Measurements from ENCODE around the gene ITPRID1. TPM values are rescaled to one million over a fixed set of nuclear protein-coding genes. Genes with fewer than 3 reads are reported as not detected.
A peak's percentile ranks its signal among the peaks of the same experiment; 100 is the strongest.

Gene ITPRID1
- total RNA-seq, 1 donor from 2014 or later = not detected

GRCh38 chr7:31695859-31696614 is 182.1 kb downstream of the ITPRID1 start:
- Histone ChIP-seq H3K27me3 (ENCODE audit: control insufficient read depth, insufficient read depth, low read length) (no peaks in the 10 kb centered on the region), H3K4me3 (ENCODE audit: low read depth, low read length) (no peak overlapping the region), H3K36me3 (ENCODE audit: control insufficient read depth, insufficient read depth, low read length) (no peaks in the 10 kb centered on the region)
- FAIRE-seq (peak; percentile 52), DNase-seq (ENCODE audit: low read depth) (no peak)
- TF ChIP-seq CTCF (IDR thresholded peaks at IDR 0.05; ENCODE audit: insufficient read depth, low read length, severe bottlenecking) = no peak

GRCh38 chr7:31699050-31699449 is 185.2 kb downstream of the ITPRID1 start:
- Histone ChIP-seq H3K36me3 (ENCODE audit: control insufficient read depth, insufficient read depth, low read length) (no peaks in the 10 kb centered on the region), H3K27me3 (ENCODE audit: control insufficient read depth, insufficient read depth, low read length) (no peaks in the 10 kb centered on the region), H3K4me3 (ENCODE audit: low read depth, low read length) (no peak overlapping the region)
- no peak for DNase-seq (ENCODE audit: low read depth)
- TF ChIP-seq CTCF (IDR thresholded peaks at IDR 0.05; ENCODE audit: insufficient read depth, low read length, severe bottlenecking) = no peak
- no peak for FAIRE-seq

GRCh38 chr7:31702354-31702753 is 188.5 kb downstream of the ITPRID1 start:
- Histone ChIP-seq H3K4me3 (ENCODE audit: low read depth, low read length) (no peak overlapping the region), H3K27me3 (ENCODE audit: control insufficient read depth, insufficient read depth, low read length) (no peaks in the 10 kb centered on the region), H3K36me3 (ENCODE audit: control insufficient read depth, insufficient read depth, low read length) (no peaks in the 10 kb centered on the region)
- DNase-seq (ENCODE audit: low read depth) (no peak), FAIRE-seq (no peak)
- TF ChIP-seq CTCF (IDR thresholded peaks at IDR 0.05; ENCODE audit: insufficient read depth, low read length, severe bottlenecking) = no peak

GRCh38 chr7:31705377-31705776 is 191.5 kb downstream of the ITPRID1 start:
- no peak for DNase-seq (ENCODE audit: low read depth)
- Histone ChIP-seq H3K36me3 (ENCODE audit: control insufficient read depth, insufficient read depth, low read length) (no peaks in the 10 kb centered on the region), H3K4me3 (ENCODE audit: low read depth, low read length) (no peak overlapping the region), H3K27me3 (ENCODE audit: control insufficient read depth, insufficient read depth, low read length) (no peaks in the 10 kb centered on the region)
- FAIRE-seq = no peak
- TF ChIP-seq CTCF (IDR thresholded peaks at IDR 0.05; ENCODE audit: insufficient read depth, low read length, severe bottlenecking) = no peak

GRCh38 chr7:31707089-31707488 is 193.2 kb downstream of the ITPRID1 start:
- no peaks in the 10 kb centered on the region for H3K36me3 ChIP-seq (ENCODE audit: control insufficient read depth, insufficient read depth, low read length)
- H3K27me3 ChIP-seq (ENCODE audit: control insufficient read depth, insufficient read depth, low read length) = no peaks in the 10 kb centered on the region
- TF ChIP-seq CTCF (IDR thresholded peaks at IDR 0.05; ENCODE audit: insufficient read depth, low read length, severe bottlenecking) = no peak
- no peak for DNase-seq (ENCODE audit: low read depth)
- FAIRE-seq = no peak
- H3K4me3 ChIP-seq (ENCODE audit: low read depth, low read length) = no peak overlapping the region

Other genes starting within 250 kb of the ITPRID1 start
- not detected in 2 replicates for gene NEUROD6, start 173.4 kb upstream of the ITPRID1 start, total RNA-seq
- not detected in 2 replicates for gene PPP1R17, start 173.1 kb downstream of the ITPRID1 start, total RNA-seq

Measured in bronchial epithelial cell (primary cell).